ENCODE data around the gene HAL. TPM values are rescaled to one million over a fixed set of nuclear protein-coding genes. Genes with fewer than 3 reads are reported as not detected.

The HAL gene, protein sequence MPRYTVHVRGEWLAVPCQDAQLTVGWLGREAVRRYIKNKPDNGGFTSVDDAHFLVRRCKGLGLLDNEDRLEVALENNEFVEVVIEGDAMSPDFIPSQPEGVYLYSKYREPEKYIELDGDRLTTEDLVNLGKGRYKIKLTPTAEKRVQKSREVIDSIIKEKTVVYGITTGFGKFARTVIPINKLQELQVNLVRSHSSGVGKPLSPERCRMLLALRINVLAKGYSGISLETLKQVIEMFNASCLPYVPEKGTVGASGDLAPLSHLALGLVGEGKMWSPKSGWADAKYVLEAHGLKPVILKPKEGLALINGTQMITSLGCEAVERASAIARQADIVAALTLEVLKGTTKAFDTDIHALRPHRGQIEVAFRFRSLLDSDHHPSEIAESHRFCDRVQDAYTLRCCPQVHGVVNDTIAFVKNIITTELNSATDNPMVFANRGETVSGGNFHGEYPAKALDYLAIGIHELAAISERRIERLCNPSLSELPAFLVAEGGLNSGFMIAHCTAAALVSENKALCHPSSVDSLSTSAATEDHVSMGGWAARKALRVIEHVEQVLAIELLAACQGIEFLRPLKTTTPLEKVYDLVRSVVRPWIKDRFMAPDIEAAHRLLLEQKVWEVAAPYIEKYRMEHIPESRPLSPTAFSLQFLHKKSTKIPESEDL
- total RNA-seq (2014; rRNA removed; shearing (Covaris generic); ENCODE audit: low replicate concordance): not detected in 2 replicates

GRCh38 chr12:95996034-95996658 is at the start of gene HAL:
HAL (minus strand) TSS chr12:95996344; CDS start chr12:95995910, 434 bp downstream.
- peaks cover 2% of the 10 kb centered on the region; the same call in 1 of the 2 replicates for H3K27me3 ChIP-seq
- no peaks in the 10 kb centered on the region; the same call in 1 of the 2 replicates for H3K36me3 ChIP-seq
- H3K4me3 ChIP-seq: no peak within 1 kb of the TSS
- no peak for DNase-seq
- H3K9me3 ChIP-seq: no peaks in the 10 kb centered on the region

GRCh38 chr12:96045566-96045965 is 49.4 kb upstream of the HAL start:
- Histone ChIP-seq H3K4me3 (no peak overlapping the region), H3K27me3 (no peaks in the 10 kb centered on the region), H3K9me3 (no peaks in the 10 kb centered on the region), H3K36me3 (no peaks in the 10 kb centered on the region)
- no peak for DNase-seq

DNA sequence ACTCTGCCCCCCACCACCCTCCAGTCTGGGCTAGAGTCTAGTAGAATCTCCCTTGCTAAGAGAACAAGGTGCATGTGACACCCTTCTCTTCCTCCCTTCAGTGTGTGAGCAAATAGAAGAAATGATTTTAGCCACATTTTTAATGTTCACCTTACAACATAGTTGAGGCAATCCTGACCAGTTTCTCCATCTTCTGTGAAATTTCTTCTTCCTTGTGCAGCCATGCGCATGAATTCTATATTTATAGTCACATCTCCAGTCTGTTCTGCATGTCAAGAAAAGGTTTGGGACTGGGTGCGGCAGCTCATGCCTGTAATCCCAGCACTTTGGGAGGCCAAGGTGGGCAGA is 48.8 kb upstream of the HAL start:
- Histone ChIP-seq H3K27me3 (no peaks in the 10 kb centered on the region), H3K4me3 (no peak overlapping the region), H3K9me3 (no peaks in the 10 kb centered on the region), H3K36me3 (no peaks in the 10 kb centered on the region)
- no peak for DNase-seq

DNA sequence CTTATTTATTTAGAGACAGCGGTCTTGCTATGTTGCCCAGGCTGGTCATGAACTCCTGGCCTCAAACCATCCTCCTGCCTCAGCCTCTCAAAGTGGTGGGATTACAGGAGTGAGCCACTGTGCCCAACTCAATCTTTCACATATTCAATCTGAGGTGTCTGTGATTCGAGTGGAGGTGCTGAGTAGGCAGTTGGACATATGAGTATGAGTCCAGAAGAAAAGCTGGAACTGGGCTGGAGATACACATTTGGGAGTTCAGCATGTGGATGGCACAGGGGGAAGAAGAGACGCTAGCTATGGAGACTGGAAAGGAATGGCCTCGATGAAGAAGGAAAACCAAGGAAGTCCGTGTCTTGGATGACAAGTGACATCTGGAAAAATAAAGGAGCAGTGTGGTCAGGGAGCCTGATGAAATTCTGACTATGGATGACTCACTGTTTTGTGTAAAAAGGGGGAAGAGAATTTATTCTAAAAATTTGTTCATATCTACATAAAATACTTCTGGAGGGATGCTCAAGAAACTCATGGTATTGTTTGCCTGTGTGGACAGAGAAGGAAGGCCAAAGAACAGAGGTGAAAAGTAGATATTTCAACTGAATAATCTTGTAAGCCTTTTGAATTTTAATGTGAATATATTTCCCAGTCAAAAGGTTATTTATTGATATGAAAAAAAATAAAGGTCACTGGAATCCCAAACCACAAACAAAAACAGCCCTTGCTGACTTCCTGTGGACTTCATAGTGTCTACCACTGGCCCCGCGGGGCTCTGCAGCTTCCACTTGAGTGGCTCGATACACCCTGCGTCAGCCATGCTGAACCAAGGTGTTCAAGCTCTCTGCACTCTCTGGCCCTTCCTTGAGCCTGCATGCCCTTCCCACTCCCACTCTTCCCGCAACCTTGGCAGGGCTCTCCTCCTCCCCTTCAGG is 48.1 kb upstream of the HAL start:
- DNase-seq: no peak
- H3K9me3 ChIP-seq: no peaks in the 10 kb centered on the region
- no peaks in the 10 kb centered on the region for H3K27me3 ChIP-seq
- H3K4me3 ChIP-seq: no peak overlapping the region
- no peaks in the 10 kb centered on the region for H3K36me3 ChIP-seq

- DNase-seq: no peak
- Histone ChIP-seq H3K4me3 (no peak overlapping the region), H3K27me3 (no peaks in the 10 kb centered on the region), H3K36me3 (no peaks in the 10 kb centered on the region), H3K9me3 (no peaks in the 10 kb centered on the region)
Observed at GRCh38 chr12:96041181-96041580, 45.0 kb upstream of the HAL start.

DNA sequence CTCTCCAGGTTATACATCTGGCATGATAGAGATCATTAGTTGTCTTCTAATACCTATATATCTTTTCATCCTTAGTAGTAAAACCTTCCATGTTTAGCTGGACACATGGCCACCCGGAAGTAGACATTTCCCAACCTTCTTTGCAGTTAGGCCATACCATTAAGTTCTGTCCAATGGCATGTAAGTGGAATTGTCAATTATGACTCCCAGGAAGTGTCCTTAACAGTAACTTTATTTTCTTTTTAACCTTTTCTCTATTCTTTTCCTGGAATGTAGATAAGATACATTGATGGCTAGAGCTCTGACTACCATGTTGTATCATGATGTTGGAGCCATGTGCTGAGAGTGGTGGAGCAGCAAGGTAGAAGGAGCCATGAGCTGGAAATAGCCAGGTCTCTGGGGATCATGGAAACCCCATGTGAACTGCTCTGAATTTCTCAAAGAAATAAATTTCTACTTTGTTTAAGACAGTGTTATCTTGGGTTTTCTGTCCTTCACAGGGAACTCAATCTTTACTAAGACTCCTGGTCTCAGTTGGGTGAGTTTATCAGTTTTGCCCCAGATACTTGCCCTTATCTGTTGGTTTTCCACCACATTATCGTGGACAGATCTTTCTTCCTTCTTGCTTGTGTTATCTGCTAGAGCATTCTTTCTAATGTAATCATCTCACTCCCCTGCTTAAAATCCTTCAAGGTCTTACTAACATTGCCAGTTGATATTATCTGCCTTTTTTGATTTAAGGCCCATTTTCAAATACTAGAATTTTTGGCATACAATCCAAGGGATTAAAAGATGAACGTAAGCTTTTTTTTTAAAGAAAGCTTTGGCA is 44.4 kb upstream of the HAL start:
- H3K27me3 ChIP-seq: no peaks in the 10 kb centered on the region
- no peak overlapping the region for H3K4me3 ChIP-seq
- no peak for DNase-seq
- H3K36me3 ChIP-seq: no peaks in the 10 kb centered on the region
- H3K9me3 ChIP-seq: no peaks in the 10 kb centered on the region

GRCh38 chr12:96039516-96039915 is 43.4 kb upstream of the HAL start:
- DNase-seq: no peak
- Histone ChIP-seq H3K36me3 (no peaks in the 10 kb centered on the region), H3K9me3 (no peaks in the 10 kb centered on the region), H3K4me3 (no peak overlapping the region), H3K27me3 (no peaks in the 10 kb centered on the region)

GRCh38 chr12:96036765-96037455 is 40.8 kb upstream of the HAL start:
- peak; percentile 23 for DNase-seq
- no peaks in the 10 kb centered on the region for H3K36me3 ChIP-seq
- H3K27me3 ChIP-seq: no peaks in the 10 kb centered on the region
- no peaks in the 10 kb centered on the region for H3K9me3 ChIP-seq
- H3K4me3 ChIP-seq: no peak overlapping the region

- no peaks in the 10 kb centered on the region for H3K27me3 ChIP-seq
- DNase-seq: peak; percentile 93
- peak within 1 kb of the TSS; percentile 89 for H3K4me3 ChIP-seq
- no peaks in the 10 kb centered on the region for H3K36me3 ChIP-seq
- H3K9me3 ChIP-seq: no peaks in the 10 kb centered on the region
Observed at GRCh38 chr12:96035283-96036236, 39.4 kb upstream of the HAL start, which contains the start of gene LTA4H. LTA4H (minus strand) TSS chr12:96035587; CDS start chr12:96035519, 68 bp downstream.

- DNase-seq: peak; percentile 20
- no peaks in the 10 kb centered on the region for H3K27me3 ChIP-seq
- no peaks in the 10 kb centered on the region for H3K9me3 ChIP-seq
- peak overlapping the region; percentile 89 for H3K4me3 ChIP-seq
- no peaks in the 10 kb centered on the region for H3K36me3 ChIP-seq
Observed at GRCh38 chr12:96034621-96035282, 38.6 kb upstream of the HAL start.

DNA sequence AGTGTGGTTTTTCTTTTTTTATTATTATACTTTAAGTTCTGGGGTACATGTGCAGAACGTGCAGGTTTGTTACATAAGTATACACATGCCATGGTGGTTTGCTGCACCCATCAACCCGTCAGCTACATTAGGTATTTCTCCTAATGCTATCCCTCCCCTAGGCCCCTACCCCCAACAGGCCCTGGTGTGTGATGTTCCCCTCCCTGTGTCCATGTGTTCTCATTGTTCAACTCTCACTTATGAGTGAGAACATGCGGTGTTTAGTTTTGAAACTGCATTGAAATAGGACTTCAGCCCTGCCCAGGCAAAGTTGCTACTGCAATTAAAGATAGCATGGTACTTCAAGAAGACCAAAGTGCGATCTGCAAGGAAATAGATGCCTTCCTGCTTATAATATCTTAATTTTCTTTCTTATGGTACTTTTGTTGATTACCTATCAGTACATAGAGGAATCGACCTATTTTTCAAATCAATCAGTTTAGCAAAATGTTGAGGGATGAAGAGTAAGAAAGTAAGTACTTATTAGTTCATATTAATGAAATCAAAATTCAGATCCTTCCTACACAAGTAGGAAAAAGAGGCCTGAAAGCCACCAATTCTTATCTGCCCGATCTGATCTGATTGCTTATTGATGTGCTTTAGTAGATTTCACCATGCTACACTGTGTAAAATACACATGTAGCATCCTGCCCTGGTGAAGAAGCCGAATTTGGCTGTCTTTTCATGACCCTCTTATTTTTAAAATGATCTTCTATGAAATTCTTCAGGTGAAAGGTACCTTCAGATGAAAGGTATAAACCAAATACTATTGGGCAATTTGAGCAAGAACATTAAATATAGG is 37.6 kb upstream of the HAL start:
- no peaks in the 10 kb centered on the region for H3K27me3 ChIP-seq
- no peak for DNase-seq
- H3K36me3 ChIP-seq: no peaks in the 10 kb centered on the region
- peak overlapping the region; percentile 89 for H3K4me3 ChIP-seq
- H3K9me3 ChIP-seq: no peaks in the 10 kb centered on the region

DNA sequence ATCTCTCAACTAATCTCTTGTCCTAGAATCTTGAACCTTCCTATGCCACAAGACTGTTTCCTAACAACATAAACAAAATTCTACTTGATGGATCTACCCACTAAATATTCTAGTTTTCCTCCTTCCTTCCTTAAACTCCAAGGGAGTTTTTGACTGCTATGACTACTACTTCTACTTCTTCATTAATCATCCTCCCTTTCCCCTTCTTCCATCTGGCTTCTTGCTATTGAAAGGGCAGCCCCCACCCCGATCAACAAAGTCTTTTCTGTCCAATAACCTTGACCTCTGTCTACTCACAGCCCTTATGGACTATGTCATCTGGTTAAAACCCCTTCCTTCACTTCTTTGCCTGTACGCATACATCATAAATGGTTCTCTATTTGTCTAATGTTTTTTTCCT is 33.7 kb upstream of the HAL start:
- no peak for DNase-seq
- Histone ChIP-seq H3K4me3 (no peak overlapping the region), H3K9me3 (no peaks in the 10 kb centered on the region), H3K36me3 (0 out of 2 replicates have a peak, but pooled peaks cover 3% of the 10 kb centered on the region), H3K27me3 (no peaks in the 10 kb centered on the region)

- DNase-seq: no peak
- H3K4me3 ChIP-seq: no peak overlapping the region
- H3K9me3 ChIP-seq: no peaks in the 10 kb centered on the region
- H3K36me3 ChIP-seq: 0 out of 2 replicates have a peak, but pooled peaks cover 3% of the 10 kb centered on the region
- no peaks in the 10 kb centered on the region for H3K27me3 ChIP-seq
Observed at GRCh38 chr12:96028538-96028937, 32.4 kb upstream of the HAL start.
